COLO668 (cell line): Measurements from ENCODE around the gene ASF1A.
"Not testable (repeated sequence)": the region's sequence is repeated elsewhere in the genome, so short reads cannot be mapped to it uniquely, and the experiment has no call there.

Experiments used
- DNase-seq: peaks from one replicate; lab custom pipeline; 2025; ENCODE audit not compliant: unreplicated experiment; lab: John Stamatoyannopoulos, UW

ASF1A gene

DNA sequence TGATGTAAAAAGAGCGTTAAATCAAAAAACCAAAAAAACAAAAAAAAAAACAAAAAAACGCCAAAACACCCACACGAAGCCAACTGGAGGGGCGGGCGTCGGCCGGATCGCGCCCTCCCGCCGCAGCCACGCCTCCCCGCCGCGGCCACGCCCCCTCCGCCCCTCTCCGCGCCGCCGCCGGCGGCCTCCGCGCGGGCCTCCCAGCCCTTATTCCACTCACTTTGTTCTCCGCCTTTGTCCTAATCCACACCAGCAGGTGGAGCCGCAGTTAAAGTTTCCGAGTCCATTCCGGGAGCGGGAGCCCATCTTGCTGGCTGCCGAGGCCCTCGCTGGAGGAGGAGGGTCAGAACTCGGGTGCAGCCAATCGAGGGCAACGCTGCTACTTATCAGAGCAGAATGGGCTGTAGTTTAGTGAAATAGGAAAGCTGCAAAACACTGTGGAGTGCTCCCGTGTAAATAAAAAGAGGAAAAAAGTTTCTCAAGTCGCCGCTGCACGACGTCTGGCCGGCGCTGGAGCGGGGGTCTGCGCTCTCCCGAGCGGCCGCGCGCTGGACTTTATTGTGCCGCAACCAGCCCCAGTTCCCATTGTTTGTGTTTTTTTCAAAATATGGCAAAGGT lies at the start of gene ASF1A:
ASF1A (plus strand) TSS at position 346 of the 618 bp plus-strand sequence; CDS start at position 608, 262 bp downstream.
- peak; percentile 91 for DNase-seq

DNA sequence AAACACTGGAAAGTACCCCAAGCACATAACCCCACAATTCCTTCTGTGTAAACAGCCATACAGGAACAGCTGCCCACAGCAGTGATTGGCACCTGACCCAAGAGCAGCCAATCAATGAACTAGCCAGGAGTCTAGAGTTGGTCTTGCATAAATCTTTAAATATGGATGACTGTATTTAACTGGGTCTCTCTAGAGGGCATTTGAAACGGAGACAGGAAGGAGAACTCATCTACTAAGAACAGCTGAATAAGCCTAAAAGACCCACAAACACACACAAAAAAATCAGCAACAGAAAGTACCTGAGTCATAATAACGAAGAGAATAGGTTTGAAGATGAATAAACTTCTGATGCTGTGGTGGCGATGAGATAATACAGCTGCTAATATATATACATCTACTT lies 49.0 kb upstream of the ASF1A start:
- DNase-seq = no peak

DNA sequence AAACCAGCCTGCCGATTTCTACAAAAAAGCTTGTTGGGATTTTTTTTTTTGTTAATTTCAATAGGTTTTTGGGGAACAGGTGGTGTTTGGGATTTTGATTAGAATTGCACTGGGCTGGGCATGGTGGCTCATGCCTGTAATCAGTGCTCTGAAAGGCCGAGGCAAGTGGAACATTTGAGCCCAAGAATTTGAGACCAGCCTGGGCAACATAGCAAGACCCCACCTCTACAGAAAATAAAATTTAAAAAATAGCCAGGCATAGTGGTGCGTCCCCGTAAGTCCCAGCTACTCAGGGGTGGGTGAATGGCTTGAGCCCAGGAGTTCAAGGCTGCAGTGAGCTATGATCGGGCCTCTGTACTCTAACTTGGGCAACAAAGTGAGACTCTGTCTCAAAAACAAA lies 40.5 kb upstream of the ASF1A start:
- no peak for DNase-seq

DNA sequence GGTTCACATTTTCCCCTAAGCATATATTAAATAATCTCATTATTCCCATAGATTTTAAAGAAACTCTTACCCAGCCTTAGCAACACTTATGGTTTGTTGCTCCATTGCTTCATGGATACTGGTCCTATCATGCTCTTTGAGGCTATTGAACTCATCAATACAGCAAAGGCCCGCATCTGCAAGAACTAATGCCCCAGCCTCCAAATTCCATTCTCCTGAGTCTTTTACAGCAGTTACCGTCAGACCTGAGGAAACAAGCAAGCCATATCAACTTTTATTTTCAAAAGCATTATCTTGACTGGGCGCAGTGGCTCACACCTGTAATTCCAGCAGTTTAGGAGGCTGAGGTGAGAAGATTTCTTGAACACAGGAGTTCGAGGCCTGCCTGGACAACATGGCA lies 37.7 kb upstream of the ASF1A start:
- DNase-seq = no peak

DNA sequence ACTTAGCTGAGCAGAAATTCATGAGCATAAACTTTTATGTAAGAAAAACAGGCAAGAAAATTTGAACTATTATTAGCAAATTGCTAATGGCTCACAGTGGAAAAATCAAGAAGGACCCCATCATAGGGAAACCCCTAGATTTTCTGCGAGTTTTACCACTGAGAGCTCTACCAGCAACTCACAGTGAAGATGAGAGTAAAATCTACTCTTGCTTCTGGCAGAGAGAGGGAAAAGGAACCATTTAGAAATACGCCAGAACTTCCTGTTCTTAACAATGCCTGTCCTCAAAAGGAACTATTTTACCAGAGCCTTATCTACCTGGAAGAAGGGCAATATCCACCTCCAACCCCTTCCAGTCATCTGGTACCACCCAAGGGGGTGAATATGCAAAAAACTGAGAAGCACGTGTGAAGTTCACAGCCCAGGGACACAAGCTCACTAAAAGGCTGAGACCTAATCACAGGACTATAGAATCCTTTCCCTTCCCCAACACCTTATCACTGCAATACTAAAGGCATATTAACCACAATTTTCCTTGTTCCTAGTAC lies 34.4 kb upstream of the ASF1A start:
- no peak for DNase-seq

DNA sequence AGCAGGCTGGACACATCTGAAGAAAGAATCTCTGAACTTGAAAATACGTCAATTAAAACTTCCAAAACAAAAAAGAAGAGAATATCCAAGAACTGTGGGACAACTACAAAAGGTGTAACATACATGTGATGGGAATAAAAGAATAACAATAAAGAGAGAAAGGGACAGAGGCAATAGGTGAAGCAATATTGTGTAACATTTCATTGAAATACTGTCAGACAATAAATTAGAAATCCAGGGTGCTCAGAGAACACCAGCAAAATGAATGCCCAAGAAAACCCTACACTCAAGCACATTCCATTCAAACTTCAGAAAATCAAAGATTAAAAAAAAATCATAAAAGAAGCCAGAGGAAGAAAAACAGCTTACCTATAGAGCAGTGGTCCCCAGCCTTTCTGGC lies 33.6 kb upstream of the ASF1A start:
- no peak for DNase-seq

DNA sequence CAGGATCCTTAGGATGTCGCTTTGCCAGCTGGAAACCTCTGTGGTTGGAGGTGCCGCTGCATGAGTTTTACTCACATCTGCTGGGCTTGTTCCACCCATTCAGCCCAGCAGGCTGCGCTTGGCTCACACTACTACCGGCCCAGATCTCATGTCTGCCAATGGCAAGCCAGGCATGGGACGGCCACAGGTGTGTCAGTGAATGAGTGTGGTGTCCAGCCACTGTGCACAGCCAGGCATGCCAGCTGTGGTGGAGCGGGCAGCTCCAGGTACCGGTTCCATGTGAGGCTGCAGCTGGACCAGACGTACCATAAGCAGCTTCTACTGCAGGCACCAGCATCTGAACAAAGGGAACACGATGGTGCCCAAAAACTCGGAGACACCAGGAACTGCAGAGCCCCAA lies 33.1 kb upstream of the ASF1A start:
- no peak for DNase-seq

DNA sequence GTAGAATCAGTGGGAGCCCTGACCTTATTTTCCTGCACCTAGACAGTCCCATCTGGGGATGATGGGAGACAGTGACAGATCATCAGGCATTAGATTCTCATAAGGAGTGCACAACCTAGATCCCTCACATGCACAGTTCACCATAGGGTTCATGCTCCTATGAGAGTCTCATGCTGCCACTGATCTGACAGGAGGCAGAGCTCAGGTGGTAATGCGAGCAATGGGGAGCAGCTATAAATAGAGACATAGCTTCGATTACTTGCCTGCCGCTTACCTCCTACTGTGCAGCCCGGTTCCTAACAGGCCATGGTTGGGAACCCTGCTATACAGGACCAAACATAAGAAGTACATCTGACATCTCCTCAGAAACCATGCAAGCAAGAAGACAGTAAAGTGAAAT lies 31.5 kb upstream of the ASF1A start:
- no peak for DNase-seq

DNA sequence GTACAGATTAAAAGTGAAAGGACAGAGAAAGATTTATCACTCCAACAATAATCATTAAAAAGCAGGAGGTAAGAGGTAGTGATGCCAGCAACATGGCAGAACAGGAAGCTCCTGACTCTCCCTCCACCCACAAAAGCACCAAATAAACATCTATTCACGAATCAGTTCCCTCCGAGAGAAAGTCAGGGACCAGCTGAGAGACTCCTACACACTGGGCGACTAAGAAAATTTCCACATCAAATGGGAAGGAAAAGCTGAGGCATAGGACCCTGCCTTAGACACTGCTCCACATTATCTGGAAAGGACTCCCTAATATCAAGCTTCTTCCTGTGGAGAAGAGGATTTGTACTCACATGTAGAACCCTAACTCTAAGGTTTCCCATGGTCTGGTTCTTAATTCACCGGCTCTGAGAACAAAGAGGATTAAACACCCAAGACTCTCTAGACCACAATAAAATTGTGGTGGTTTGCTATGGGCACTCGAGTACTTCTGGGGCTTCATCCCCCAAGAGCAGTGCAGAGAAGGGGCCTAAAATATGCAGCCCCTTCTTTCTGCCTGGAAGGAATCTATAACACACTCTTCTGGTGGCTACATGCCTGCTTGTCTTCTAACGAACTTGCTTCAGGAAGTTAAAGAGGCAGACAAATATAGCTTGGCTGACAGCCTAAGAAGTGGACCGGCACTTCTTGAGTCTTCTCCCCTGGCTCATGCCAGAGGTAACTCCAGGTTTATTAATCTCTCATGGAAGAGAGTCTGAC lies 29.4 kb upstream of the ASF1A start:
- no peak for DNase-seq

DNA sequence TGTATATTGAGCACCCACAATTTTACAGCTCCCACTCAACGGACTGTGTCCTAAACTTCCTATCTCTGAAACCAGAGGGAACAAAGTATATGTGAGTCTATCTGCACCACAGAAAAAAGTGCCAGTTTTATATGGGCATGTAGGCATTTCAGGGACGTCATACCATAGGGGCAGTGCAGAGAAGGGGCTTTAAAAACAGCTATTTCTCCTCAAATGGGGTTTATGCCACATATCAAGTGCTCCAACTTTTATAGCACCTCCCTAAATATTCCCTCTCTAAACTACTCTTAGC lies 28.9 kb upstream of the ASF1A start:
- no peak for DNase-seq

DNA sequence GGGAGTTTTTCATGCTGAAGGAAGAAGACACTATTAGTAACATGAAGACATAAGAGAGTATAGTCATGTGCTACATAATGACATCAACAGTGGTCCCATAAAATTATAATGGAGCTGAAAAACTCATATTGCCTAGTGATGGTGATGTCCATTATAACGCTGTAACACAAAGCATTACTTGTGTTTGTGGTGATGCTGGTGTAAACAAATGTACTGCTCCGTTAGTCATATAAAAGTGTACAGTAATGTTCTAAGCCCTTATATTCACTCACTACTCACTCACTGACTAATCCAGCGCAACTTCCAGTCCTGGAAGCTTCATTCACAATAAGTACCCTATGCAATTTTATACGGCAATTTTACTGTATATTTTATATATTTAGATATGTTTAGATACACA lies 26.8 kb upstream of the ASF1A start:
- no peak for DNase-seq

DNA sequence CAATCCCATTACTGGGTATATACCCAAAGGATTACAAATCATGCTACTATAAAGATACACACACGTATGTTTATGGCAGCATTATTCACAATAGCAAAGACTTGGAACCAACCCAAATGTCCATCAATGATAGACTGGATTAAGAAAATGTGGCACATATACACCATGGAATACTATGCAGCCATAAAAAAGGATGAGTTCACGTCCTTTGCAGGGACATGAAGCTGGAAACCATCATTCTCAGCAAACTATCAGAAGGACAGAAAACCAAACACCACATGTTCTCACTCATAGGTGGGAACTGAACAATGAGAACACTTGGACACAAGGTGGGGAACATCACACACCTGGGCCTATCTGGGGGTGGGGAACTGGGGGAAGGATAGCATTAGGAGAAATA lies 25.1 kb upstream of the ASF1A start:
- DNase-seq = not testable (repeated sequence)

DNA sequence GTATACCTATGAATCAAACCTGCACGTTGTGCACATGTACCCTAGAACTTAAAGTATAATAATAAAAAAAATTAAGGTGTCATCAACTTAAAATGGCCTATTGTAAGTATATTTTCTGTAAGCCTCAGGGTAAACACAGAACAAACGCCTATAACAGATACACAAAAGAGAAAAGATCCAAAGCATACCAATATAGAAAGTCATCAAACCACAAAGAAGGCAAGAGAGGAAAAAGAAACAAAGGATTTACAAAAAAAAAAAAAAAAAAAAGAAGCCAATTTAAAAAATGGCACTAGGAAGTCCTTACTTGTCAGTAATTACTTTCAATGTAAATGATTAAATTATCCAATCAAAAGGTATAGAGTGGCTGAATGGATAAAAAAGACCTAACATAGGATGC lies 24.6 kb upstream of the ASF1A start:
- no peak for DNase-seq

DNA sequence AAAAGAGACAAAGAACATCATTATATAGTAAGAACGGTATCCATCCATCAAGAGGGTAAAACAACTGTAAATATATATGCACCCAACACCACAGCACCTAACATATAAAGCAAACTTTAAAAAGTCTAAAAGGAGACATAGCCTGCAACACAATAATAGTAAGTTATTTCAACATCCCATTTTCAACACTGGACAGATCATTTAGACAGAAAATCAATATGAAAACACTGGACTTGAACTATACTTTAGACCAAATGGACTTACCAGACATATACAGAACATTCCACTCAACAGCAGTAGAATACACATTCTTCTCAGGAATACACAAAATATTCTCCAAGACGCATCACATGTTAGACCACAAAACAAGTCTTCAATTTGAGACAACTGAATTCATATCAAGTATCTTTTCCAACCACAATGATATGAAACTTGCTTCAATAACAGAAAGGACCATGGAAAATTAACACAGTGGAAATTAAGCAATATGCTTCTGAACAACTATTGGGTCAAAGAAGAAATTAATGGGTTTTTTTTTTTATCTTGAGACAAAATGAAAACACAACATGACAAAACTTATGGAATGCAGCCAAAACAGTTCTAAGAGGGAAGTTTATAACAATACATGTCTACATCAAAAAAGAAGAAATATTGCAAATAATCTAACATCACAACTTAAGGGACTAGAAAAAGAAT lies 23.9 kb upstream of the ASF1A start:
- no peak for DNase-seq

DNA sequence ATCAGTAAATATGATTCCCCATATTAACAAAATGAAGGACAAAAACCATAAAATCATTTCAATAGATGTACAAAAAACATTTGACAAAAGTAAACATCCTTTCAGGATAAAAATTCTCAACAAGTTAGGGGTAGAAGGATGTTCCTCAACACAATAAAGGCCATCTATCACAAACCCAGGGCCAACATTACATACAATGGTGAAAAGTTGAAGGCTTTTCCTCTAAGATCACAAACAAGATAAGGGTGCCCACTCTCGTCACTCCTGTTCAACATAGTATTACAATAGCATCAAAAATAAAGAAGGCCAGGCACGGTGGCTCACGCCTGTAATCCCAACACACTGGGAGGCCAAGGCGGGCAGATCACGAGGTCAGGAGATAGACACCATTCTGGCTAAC lies 22.6 kb upstream of the ASF1A start:
- no peak for DNase-seq

DNA sequence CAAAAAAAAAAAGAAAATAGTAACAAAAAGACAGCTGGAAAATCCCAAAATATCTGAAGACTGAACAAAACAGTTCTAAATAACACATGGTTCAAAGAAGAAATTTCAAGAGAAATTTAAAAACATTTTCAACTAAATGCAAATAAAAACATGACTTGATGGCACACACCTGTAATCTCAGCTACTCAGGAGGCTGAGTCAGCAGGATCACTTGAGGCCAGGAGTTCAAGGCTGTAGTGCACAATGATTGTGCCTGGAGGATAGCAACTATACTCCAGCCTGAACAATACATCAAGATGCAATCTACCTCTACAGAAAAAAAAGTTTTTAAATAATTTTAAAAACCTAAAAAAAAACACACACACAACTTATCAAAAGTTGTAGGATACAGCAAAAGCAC lies 21.6 kb upstream of the ASF1A start:
- DNase-seq = no peak

DNA sequence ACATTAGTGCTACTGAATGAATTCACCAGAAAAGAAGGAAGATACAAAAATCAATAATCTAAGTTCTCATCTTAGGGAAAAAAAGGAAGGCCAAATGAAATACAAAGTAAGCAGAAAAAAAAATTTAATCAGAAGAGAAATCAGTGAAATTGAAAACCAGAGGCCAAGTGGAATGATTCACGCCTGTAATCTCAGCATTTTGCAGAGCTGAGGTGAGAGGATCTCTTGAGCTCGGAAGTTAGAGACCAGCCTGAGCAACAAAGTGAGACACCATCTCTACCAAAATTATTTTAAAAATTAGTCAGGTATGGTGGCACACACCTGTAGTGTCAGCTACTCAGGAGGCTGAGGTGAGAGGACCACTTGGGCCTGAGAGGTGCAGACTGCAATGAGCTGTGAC lies 21.2 kb upstream of the ASF1A start:
- no peak for DNase-seq

DNA sequence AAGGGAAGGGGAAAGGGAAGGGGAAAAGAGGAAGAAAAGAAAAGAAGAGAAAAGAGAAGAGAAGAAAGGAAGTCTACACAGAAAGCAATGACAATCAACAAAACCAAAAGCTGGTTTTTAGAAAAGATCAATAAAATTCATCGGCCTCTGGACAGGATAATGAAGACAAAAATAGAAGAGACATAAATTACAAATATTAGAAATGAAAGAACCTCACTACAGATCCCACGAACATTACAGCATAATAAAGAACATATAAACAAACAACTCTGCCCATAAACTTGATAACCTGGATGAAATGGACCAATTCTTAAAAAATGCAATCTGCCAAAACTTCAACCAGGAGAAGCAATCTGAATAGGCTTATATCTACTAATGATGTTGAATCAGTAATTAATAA lies 20.7 kb upstream of the ASF1A start:
- DNase-seq = no peak

DNA sequence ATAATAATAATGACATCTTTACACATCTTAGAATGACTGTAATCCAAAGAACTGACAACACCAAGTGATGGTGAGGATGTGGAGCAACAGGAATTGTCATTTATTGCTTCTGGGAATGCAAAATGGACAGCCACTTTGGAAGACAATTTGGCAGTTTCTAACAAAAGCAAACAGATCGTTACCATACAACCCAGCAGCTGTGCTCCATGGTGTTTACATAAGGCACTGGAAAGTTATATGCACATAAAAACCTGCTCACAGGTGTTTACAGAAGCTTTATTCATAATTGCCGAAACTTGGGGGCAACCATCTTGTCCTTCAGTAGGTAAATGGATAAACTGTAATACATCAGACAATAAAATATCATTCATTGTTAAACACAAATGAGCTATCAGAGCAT lies 18.3 kb upstream of the ASF1A start:
- peak; percentile 48 for DNase-seq

DNA sequence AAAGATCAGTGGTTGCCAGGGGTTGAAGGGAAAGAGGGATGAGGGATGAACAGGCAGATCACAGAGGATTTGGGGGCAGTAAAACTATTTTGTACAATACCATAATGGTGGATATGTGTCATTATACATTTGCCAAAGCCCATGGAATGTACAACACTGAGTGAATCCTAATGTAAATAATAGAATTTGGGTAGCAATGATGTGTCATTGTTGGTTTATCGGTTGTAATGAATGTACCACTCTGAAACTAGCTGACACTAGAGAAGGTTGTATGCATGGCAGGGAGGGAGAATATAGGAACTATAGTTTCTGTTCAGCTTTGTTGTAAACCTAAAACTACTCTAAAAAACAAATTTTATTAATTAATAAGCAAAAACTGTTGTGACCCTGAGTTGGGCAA lies 17.8 kb upstream of the ASF1A start:
- no peak for DNase-seq

DNA sequence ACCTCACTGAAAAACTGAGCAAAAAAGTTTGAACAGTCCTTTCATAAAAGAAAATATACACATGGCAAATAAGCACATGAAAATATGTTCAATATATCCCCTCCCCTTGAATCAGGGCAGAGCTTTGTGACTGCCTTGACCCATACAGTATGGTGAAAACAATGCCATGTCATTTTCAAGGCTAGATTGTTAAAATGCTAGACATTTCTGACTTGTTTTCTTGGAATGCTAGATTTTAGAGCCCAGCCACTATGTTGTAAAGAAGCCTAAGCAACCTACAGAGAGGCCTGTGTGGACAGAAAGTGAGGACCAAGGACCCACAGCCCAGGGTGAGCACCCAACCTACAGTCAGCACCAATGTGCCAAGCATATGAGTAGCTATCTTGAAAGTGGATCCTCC lies 17.1 kb upstream of the ASF1A start:
- DNase-seq = no peak

DNA sequence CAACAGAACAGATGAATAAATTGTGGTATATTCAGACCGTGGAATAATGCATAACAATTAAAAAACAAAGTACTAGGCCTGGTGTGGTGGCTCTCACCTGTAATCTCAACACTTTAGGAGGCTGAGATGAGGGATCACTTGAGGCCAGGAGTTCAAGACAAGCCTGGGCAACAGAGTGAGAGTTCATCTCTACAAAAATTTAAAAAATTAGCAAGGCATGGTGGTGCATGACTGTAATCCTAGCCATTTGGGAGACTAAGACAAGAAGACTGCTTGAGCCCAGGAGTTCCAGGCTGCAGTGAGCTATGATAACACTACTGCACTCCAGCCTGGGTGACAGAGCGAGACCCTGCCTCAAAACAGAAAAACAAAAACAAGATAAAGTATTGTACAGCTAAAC lies 16.1 kb upstream of the ASF1A start:
- DNase-seq = no peak
